ENCODE results near the gene MS4A2. TPM values are rescaled to one million over a fixed set of nuclear protein-coding genes. Genes with fewer than 3 reads are reported as not detected.
"Not testable (repeated sequence)": the region's sequence is repeated elsewhere in the genome, so short reads cannot be mapped to it uniquely, and the experiment has no call there.

MS4A2 gene
- total RNA-seq, result not detected

DNA sequence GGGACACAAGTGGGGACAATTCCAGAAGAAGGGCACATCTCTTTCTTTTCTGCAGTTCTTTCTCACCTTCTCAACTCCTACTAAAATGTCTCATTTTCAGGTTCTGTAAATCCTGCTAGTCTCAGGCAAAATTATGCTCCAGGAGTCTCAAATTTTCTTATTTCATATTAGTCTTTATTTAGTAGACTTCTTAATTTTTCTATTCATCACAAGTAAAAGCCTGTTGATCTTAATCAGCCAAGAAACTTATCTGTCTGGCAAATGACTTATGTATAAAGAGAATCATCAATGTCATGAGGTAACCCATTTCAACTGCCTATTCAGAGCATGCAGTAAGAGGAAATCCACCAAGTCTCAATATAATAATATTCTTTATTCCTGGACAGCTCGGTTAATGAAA lies at the start of gene MS4A2:
Gene MS4A2, plus strand, starts transcription at position 301 of the 400 bp plus-strand sequence. CDS start 102 bp downstream, outside the sequence.
- ChIA-PET POLR2A (no interaction called here), CTCF (no interaction called here)

DNA sequence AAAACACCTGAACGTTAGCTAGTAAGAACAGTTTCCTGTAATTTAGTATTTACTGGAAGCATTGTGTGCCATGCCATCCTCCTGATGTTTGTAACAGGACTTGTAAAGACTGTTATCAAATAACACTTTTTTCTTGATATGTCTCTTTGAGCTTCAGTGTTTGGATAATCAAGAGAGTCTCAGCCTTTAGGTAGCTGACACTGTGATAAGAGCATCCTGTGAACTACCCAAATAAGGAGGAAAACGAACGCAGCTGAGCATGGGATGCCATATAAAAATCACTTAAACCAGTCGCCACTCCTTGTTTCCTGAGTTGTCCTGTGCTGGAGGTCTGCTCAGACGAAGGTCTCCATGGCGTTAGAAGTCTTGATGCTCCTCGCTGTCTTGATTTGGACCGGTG lies 48.4 kb upstream of the MS4A2 start, which contains the start of gene OOSP2:
Gene OOSP2, plus strand, starts transcription at position 301 of the 400 bp plus-strand sequence. Its CDS starts 51 bp downstream, at position 352.
- POLR2A ChIA-PET, result no interaction called here
- CTCF ChIA-PET, result no interaction called here

DNA sequence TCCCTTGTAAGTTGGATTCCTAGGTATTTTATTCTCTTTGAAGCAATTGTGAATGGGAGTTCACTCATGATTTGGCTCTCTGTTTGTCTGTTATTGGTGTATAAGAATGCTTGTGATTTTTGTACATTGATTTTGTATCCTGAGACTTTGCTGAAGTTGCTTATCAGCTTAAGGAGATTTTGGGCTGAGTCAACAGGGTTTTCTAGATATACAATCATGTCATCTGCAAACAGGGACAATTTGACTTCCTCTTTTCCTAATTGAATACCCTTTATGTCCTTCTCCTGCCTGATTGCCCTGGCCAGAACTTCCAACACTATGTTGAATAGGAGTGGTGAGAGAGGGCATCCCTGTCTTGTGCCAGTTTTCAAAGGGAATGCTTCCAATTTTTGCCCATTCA lies 38.0 kb upstream of the MS4A2 start:
- POLR2A ChIA-PET, CTCF ChIA-PET: not testable (repeated sequence)

DNA sequence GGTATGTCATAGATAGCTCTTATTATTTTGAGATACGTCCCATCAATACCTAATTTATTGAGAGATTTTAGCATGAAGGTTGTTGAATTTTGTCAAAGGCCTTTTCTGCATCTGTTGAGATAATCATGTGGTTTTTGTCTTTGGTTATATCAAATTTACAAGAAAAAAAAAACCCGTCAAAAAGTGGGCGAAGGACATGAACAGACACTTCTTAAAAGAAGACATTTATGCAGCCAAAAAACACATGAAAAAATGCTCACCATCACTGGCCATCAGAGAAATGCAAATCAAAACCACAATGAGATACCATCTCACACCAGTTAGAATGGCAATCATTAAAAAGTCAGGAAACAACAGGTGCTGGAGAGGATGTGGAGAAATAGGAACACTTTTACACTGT lies 37.6 kb upstream of the MS4A2 start:
- POLR2A ChIA-PET, CTCF ChIA-PET: not testable (repeated sequence)

DNA sequence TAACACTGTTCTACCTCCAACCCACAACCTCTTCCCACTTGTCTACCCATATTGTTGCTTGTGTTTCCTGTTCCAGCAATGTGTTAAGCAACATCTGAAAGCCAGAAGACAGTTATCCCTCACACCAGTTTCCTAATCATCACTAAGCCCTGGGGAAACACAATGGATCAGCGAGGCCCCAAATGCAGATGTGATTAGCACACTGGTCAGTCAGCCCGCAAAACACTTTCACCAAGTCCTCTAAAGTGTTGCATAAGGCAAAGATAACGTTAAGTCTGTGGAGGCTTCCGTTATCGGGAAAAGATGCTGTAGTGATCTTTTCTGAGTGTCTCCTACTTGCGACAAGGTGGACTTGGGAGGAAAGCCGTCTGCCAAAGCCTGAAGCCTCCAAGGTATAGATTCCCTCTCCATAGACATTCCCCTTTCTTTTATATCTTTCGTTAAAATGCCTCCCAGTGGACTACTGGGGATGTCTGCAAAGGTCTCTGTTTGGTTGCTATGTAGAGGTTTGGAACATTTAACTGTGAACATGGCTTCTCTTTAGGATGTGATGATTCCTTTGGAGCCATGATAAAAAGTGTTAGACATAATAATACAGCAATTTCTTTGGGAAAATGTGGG lies 32.0 kb upstream of the MS4A2 start, which contains the start of gene MS4A3:
Gene MS4A3, plus strand, starts transcription at position 317 of the 621 bp plus-strand sequence. CDS start 4,496 bp downstream, outside the sequence.
- ChIA-PET CTCF (no interaction called here), POLR2A (no interaction called here)

DNA sequence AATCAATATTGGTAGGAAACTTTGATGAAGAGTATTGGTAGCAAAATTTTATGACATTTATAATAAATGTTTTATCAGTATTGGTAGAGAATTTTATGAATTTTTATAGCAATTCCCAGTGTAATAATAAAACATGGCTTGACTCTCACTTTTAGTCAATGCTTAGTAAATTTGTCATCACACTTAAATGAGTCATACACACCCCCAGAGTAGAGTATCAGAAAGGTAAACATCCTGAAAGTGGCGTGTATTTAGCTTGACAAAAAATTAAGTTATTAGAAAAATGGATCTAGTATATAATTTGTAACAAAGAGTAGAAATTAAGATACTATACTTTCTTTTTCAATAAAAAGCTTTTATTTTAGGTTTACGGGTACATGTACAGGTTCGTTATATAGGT lies 29.4 kb upstream of the MS4A2 start:
- ChIA-PET CTCF (no interaction called here), POLR2A (no interaction called here)

DNA sequence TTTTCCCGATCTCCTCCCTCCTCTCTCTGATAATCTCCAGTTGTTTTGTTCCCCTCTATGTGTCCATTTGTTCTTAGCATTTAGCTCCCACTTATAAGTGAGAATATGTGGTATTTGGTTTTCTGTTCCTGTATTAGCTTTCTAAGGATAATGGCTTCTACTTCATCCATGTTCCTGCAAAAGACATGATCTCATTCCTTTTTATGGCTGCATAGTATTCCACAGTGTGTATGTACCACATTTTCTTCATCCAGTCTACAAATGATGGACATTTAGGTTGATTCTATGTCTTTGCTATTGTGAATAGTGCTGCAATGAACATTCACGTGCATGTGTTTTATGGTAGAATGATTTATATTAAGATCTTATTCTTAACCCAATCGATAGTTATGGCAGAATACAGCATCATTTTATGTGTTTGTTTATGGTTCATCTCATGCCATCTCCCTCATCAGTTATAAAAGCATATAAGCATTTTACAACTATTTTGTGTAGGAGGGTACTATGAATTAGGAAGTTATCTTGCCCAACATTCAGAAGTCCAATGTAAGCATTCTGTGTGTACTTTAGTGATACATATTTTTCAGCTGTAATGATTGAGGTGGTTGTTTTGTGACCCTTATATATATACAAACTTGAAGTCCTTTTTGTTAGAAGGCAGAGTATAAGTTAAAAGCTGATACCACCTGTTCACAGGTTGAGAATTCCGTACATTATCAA lies 28.8 kb upstream of the MS4A2 start:
- POLR2A ChIA-PET, result no interaction called here
- CTCF ChIA-PET, result no interaction called here

DNA sequence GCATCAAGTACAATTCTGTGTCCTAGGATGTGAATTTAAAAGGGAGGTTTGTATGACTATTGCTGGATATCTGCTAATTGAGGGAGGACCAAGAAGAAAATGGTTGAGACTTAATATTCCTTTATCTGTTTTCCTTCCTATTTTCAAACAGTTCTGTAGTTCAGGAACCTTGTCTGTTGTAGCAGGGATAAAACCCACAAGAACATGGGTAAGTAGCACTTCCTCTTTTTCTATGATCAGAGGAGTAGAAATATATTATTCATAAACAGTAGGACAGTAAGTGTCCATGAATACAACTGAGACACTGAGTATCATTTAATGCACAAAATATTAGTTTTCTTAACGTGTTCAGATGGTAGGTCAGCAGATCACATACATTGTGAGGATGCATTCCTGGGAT lies 24.4 kb upstream of the MS4A2 start:
- POLR2A ChIA-PET, result no interaction called here
- CTCF ChIA-PET, result interaction anchor here (0.6 kb wide), 1 partner anchor 22 kb away, joined by 4 read pairs; no protein-coding TSS in a partner anchor

DNA sequence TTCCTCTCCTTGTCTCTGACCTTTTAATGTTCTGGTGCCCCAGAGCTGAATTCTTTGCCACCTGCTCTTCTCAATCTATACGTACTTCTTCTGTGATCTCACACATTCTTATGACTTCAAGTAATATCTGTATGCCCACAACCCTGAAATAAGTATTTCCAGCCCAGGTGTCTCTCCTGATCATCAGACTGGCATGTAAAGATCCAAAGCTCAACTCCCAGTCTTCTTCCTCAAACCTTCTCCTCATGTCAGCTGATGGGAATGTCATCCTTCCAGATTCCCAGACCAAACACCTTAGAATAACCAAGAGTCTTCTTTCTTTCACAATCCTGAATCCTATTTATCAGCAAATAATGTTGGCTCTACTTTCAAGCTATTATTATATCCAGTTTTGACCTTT lies 22.7 kb upstream of the MS4A2 start:
- CTCF ChIA-PET, result no interaction called here

DNA sequence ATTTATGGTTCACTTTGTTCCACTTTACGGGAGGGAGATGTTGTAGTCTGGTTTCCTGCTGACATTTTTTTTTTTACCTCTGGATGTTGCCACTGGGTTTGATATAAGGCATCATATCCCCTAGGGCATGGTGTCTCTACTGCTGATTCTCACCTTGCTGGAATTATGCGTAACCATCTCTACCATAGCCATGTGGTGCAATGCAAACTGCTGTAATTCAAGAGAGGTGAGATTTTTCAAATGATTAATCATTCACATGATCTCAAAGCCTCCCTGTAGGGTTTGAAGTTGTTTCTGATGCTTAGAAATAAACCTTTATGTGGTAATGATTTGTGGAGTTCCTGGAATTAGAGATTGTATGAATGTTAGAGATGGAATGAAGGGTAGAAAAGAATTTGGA lies 19.0 kb upstream of the MS4A2 start:
- POLR2A ChIA-PET, result no interaction called here
- CTCF ChIA-PET, result no interaction called here

More for the DNA sequence above, 22.7 kb upstream of the MS4A2 start:
- POLR2A ChIA-PET, result no interaction called here

DNA sequence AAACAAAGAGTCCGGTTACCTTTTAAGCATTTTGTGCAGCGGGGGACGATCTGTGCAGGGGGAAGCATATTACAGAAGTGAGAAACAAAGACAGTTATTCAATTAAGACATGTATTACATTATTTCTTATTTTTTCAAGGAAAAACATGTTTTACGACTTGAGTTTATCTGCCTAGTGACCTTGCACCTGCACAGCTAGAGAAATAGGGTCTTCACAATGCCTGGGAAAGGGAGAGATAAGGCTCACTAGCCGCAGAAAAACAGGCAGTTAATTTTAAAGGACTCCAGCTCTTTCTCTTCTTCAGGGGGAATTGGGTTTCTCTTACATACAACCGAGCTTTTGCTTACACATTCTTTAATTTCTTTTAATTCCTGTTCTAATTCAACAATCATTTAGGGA lies 16.8 kb upstream of the MS4A2 start:
- CTCF ChIA-PET, POLR2A ChIA-PET: not testable (repeated sequence)

DNA sequence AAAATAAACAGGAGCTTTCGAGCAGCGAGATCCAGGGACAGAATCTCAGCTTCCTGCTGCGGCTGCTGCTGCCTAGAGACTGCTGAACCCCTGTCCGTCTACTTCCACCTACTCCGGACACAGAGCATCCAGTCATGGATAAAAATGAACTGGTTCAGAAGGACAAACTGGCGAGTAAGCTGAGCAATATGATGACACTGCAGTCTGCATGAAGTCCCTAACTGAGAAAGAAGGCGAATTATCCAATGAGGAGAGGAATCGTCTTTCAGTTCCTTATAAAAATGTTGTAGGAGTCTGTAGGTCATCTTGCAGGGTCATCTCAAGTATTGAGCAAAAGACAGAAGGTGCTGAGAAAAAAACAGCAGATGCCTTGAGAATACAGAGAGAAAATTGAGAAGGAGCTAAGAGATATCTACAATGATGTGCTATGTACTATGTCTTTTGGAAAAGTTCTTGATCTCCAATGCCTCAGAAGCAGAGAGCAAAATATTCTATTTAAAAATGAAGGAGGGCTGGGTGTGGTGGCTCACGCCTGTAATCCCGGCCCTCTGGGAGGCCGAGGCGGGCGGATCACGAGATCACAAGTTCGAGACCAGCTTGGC lies 11.1 kb upstream of the MS4A2 start:
- ChIA-PET POLR2A (no interaction called here), CTCF (no interaction called here)

DNA sequence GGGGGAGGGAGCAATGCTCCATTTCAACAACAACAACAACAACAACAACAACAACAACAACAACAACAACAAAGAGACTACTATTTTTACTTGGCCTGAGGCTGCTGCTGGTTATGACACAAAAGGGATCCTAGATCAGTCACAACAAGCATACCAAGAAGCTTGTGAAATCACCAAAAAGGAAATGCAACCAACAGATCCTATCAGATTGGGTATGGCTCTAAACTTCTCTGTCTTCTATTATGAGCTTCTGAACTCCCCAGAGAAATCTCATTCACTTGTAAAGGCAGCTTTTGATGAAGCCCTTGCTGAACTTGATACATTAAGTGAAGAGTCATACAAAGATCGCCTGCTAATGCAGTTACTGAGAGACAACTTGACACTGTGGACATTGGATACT lies 10.5 kb upstream of the MS4A2 start:
- POLR2A ChIA-PET, result no interaction called here
- CTCF ChIA-PET, result no interaction called here

DNA sequence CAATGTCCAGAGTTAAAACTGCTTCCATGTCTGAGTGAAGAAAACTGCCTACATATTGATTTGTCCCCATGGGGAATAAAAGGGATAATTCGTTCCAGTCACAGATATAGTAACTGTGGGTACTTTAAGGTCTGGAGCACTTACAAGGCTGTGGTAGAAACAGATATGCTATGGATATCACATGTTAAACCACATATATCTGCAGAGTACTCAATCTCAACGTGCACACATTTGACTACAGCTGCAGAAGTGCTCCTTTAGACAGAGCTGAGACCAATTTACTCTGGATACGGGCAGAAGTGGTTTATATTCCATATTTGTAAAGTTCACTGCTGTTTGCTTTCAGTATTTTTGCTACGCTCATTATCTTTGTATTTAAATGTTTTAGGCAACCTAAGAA lies 9.7 kb upstream of the MS4A2 start:
- POLR2A ChIA-PET, result no interaction called here
- CTCF ChIA-PET, result no interaction called here

DNA sequence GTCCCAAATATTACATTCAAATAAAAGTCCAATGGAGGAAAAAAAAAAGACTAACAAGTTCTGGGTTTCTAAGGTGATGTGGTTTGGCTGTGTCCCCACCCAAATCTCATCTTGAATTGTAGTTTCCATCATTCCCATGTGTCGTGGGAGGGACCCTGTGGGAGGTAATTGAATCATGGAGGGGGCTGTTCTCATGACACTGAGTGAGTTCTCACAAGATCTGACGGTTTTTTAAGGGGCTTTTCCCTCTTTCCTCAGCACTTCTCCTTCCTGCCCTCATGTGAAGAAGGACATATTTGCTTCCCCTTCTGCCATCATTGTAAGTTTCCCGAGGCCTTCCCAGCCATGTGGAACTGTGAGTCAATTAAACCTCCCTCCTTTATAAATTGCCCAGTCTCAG lies 7.9 kb upstream of the MS4A2 start:
- ChIA-PET CTCF (no interaction called here), POLR2A (no interaction called here)

DNA sequence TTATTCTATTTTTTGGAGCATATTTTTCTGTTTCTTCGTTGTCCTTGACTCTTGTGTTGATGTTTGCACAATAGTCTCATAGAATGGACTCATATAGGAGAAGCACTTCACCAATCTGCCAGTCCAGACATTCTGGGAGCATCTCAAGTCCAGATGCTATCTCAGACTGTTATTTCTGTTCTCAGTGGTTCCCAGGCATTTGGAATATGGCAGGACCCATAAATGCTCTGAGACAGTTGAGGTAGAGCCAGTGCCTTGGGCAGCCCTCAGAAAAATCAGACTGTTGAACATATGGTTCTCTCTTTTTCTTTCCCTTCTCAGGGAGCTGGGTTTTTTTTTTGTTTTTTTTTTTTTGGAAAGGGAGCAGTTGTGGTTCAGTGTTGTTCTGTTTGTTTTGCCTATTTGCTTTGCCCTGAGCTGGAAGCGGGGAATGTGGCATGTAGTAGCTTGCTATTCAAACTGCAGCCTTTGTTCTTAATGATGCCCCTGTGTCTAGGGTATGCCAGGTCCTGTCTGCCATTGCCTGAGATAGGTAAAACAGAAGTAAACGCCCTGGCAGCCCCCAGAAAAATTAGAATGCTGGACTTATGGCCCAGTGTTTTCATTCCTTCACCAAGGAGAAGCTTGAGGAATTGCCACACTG lies 3.7 kb upstream of the MS4A2 start:
- ChIA-PET POLR2A (no interaction called here), CTCF (no interaction called here)

DNA sequence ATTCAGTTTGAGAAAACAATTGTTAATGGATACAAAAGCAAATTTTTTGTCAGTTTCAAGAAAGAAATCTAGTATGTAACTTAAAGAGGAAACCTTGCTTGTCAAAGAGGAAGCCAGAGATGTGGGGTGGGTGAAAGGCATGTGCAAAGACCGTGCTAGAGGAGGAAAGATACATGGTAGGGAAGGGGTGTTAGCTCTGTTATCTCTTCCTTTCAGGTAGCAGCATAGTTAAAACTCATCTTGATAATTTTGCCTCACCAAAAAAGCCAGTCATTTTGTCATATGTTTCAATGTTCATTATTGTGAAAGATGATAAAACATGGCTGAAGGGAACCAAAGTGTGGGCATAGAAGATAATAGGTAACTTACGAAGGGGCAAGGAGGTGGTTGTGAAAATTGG lies 2.6 kb upstream of the MS4A2 start:
- CTCF ChIA-PET, result no interaction called here
- POLR2A ChIA-PET, result no interaction called here

DNA sequence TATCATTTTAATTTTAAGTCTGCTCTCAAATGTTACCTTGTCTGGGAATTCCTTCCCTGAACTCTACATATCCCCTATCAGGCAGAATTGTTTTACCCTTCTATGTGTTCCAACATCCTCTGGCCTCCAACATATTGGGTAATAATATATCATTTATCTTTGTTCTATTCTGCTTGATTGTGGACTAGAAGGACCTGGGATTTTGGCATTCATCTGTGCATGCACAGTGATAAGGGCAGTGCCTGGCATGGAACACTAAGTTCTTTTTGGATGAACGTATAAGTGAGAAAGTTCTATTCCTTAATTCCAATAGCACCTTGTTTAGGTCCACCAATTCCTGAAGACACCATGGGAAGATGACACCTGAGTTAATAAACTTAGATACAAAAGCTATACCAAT lies 1.2 kb upstream of the MS4A2 start:
- ChIA-PET POLR2A (no interaction called here), CTCF (no interaction called here)

DNA sequence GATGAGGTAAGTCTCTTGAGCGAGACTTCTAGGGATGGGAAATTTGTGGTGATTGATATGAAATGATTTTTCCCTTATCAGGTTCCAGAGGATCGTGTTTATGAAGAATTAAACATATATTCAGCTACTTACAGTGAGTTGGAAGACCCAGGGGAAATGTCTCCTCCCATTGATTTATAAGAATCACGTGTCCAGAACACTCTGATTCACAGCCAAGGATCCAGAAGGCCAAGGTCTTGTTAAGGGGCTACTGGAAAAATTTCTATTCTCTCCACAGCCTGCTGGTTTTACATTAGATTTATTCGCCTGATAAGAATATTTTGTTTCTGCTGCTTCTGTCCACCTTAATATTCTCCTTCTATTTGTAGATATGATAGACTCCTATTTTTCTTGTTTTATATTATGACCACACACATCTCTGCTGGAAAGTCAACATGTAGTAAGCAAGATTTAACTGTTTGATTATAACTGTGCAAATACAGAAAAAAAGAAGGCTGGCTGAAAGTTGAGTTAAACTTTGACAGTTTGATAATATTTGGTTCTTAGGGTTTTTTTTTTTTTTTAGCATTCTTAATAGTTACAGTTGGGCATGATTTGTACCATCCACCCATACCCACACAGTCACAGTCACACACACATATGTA lies 7.1 kb downstream of the MS4A2 start:
- ChIA-PET CTCF (no interaction called here), POLR2A (no interaction called here)

DNA sequence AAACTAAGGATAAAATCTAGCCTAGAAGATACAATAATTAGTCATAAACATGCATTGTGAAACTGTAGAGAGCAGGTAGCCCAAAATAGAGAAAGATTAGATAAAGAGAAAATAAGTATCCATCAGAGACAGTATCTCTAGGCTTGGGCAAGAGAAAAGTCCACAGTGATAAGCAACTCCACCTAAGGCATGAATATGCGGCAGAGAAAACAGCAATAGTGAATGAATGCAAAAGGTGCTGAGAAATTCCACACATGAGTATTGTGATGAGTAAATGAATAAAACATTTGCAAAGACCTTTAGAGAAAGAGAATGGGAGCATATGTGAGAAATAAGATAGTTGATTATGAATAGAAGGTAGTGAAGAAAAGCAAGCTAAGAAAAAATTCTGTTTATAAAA lies 8.7 kb downstream of the MS4A2 start:
- POLR2A ChIA-PET, result no interaction called here
- CTCF ChIA-PET, result interaction anchor here (0.6 kb wide), 1 partner anchor 816 kb away, joined by 4 read pairs; no protein-coding TSS in a partner anchor
